H9 (cell line): ENCODE measurements around the gene LIMS1. TPM values are rescaled to one million over a fixed set of nuclear protein-coding genes. Genes with fewer than 3 reads are reported as not detected.
"Not testable (repeated sequence)": the region's sequence is repeated elsewhere in the genome, so short reads cannot be mapped to it uniquely, and the experiment has no call there.

Experiments
- DNase-seq: peaks from one replicate; pipeline ENCODE4 v3.0.0-alpha.2; 2017
- H2AFZ ChIP-seq: one replicate; pipeline ENCODE4 v1.6.1; 2013; ENCODE audit warnings: mild to moderate bottlenecking, low read length, control low read depth, moderate library complexity
- H2AK5ac ChIP-seq: 2 replicates; pipeline ENCODE4 v1.6.1; 2013; ENCODE audit warnings: low read length, control low read depth, mixed read lengths; ENCODE audit not compliant: insufficient read length
- H2BK120ac ChIP-seq: one replicate; pipeline ENCODE4 v1.6.1; 2013; ENCODE audit warnings: low read depth, mild to moderate bottlenecking, low read length, control low read depth, inconsistent platforms; ENCODE audit not compliant: poor library complexity, severe bottlenecking
- H2BK12ac ChIP-seq: 2 replicates; pipeline ENCODE4 v1.6.1; 2013; ENCODE audit warnings: low read length, control low read depth, mixed read lengths, low read depth; ENCODE audit not compliant: insufficient read length
- H2BK15ac ChIP-seq: 2 replicates; pipeline ENCODE4 v1.6.1; 2013; ENCODE audit warnings: low read depth, low read length, control low read depth
- H2BK20ac ChIP-seq: one replicate; pipeline ENCODE4 v1.6.1; 2013; ENCODE audit warnings: low read depth, mild to moderate bottlenecking, low read length, control low read depth, inconsistent platforms; ENCODE audit not compliant: poor library complexity, severe bottlenecking
- H2BK5ac ChIP-seq: 2 replicates; pipeline ENCODE4 v1.6.1; 2013; ENCODE audit warnings: low read length, control low read depth, mixed read lengths; ENCODE audit not compliant: insufficient read length
- H3K14ac ChIP-seq: 2 replicates; pipeline ENCODE4 v1.6.1; 2013; ENCODE audit warnings: low read length, control low read depth; ENCODE audit not compliant: insufficient read depth
- H3K18ac ChIP-seq: 2 replicates; pipeline ENCODE4 v1.6.1; 2013; ENCODE audit warnings: low read depth, mild to moderate bottlenecking, mixed read lengths, low read length, control low read depth; ENCODE audit not compliant: insufficient read length
- H3K23ac ChIP-seq: 2 replicates; pipeline ENCODE4 v1.6.1; 2013; ENCODE audit warnings: low read length, control low read depth, mixed read lengths, low read depth; ENCODE audit not compliant: insufficient read length
- H3K23me2 ChIP-seq: 2 replicates; pipeline ENCODE4 v1.6.1; 2013; ENCODE audit warnings: low read depth, mild to moderate bottlenecking, mixed read lengths, low read length, control low read depth; ENCODE audit not compliant: insufficient read length, poor library complexity, severe bottlenecking
- H3K27ac ChIP-seq: 2 replicates; pipeline ENCODE4 v1.5.1; 2013; ENCODE audit warnings: low read length, control low read depth, mixed read lengths, low read depth; ENCODE audit not compliant: insufficient read length
- H3K27me3 ChIP-seq: 2 replicates; pipeline ENCODE4 v1.6.1; 2013; ENCODE audit warnings: low read length, control low read depth, inconsistent platforms; ENCODE audit not compliant: insufficient read depth
- H3K4ac ChIP-seq: 2 replicates; pipeline ENCODE4 v1.6.1; 2013; ENCODE audit warnings: low read depth, mild to moderate bottlenecking, control low read depth, inconsistent platforms, low read length, moderate library complexity
- H3K4me1 ChIP-seq: 2 replicates; pipeline ENCODE4 v1.6.1; 2013; ENCODE audit warnings: low read length, control low read depth, inconsistent platforms; ENCODE audit not compliant: insufficient read depth
- H3K4me2 ChIP-seq: 2 replicates; pipeline ENCODE4 v1.6.1; 2013; ENCODE audit warnings: low read length, control low read depth, mixed read lengths; ENCODE audit not compliant: insufficient read length, insufficient read depth
- H3K56ac ChIP-seq: 2 replicates; pipeline ENCODE4 v1.6.1; 2013; ENCODE audit warnings: low read depth, mild to moderate bottlenecking, mixed read lengths, low read length, control low read depth; ENCODE audit not compliant: insufficient read length
- H3K79me1 ChIP-seq: 2 replicates; pipeline ENCODE4 v1.6.1; 2013; ENCODE audit warnings: low read depth, mild to moderate bottlenecking, moderate library complexity, low read length, control low read depth, inconsistent platforms; ENCODE audit not compliant: insufficient read depth, poor library complexity, severe bottlenecking
- H3K79me2 ChIP-seq: 2 replicates; pipeline ENCODE4 v1.6.1; 2013; ENCODE audit warnings: low read length, control low read depth, inconsistent platforms; ENCODE audit not compliant: insufficient read depth
- H3K9ac ChIP-seq: 2 replicates; pipeline ENCODE4 v1.6.1; 2013; ENCODE audit warnings: low read length, control low read depth, mixed read lengths; ENCODE audit not compliant: insufficient read length; ENCODE audit errors: extremely low read depth
- H3K9me3 ChIP-seq: one replicate; pipeline ENCODE4 v1.6.1; 2013; ENCODE audit warnings: low read depth, low read length, inconsistent platforms; ENCODE audit not compliant: control insufficient read depth
- H3T11ph ChIP-seq: one replicate; pipeline ENCODE4 v1.6.1; 2013; ENCODE audit warnings: mild to moderate bottlenecking, low read length, control low read depth, inconsistent platforms
- H4K20me1 ChIP-seq: one replicate; pipeline ENCODE4 v1.6.1; 2013; ENCODE audit not compliant: control insufficient read depth, insufficient read length, insufficient read depth
- H4K5ac ChIP-seq: 2 replicates; pipeline ENCODE4 v1.6.1; 2013; ENCODE audit warnings: low read depth, mild to moderate bottlenecking, mixed read lengths, low read length, control low read depth; ENCODE audit not compliant: insufficient read length
- H4K8ac ChIP-seq: replicated peaks from 2 replicates; pipeline ENCODE4 v1.6.1; 2013; ENCODE audit warnings: low read length, control low read depth, mixed read lengths, low read depth; ENCODE audit not compliant: insufficient read length
- H4K91ac ChIP-seq: 2 replicates; pipeline ENCODE4 v1.6.1; 2013; ENCODE audit warnings: low read depth, mild to moderate bottlenecking, moderate library complexity, mixed read lengths, low read length, control low read depth; ENCODE audit not compliant: insufficient read length
- H3K27ac Mint-ChIP-seq, 3 experiments: 2 replicates in 2 of 3; 3 replicates in 1 of 3; pipeline ENCODE4 v1.8.0; 2020 to 2021; ENCODE audit warnings: mixed read lengths in 3 of 3, mild to moderate bottlenecking in 1 of 3, moderate library complexity in 1 of 3
- H3K27me3 Mint-ChIP-seq: 2 replicates; pipeline ENCODE4 v1.8.0; 2021; ENCODE audit warnings: low read depth, mild to moderate bottlenecking, moderate library complexity, mixed read lengths
- H3K36me3 Mint-ChIP-seq, 3 experiments: 2 replicates in 2 of 3; 3 replicates in 1 of 3; pipeline ENCODE4 v1.8.0; 2020 to 2021; ENCODE audit warnings: low read depth in 3 of 3, mixed read lengths in 3 of 3; ENCODE audit not compliant: insufficient read depth in 1 of 3
- H3K4me1 Mint-ChIP-seq, 2 experiments: 2 replicates each; pipeline ENCODE4 v1.8.0; 2020; ENCODE audit warnings: mixed read lengths in 2 of 2
- H3K4me3 Mint-ChIP-seq, 2 experiments: 2 replicates in 1 of 2; 3 replicates in 1 of 2; pipeline ENCODE4 v1.8.0; 2020 to 2021; ENCODE audit warnings: mild to moderate bottlenecking in 2 of 2, mixed read lengths in 2 of 2, moderate library complexity in 1 of 2
- H3K9me3 Mint-ChIP-seq, 2 experiments: 2 replicates in 1 of 2; 3 replicates in 1 of 2; pipeline ENCODE4 v1.8.0; 2020; ENCODE audit warnings: mild to moderate bottlenecking in 2 of 2, mixed read lengths in 2 of 2, moderate library complexity in 1 of 2
- CTCF ChIP-seq: fragments of 200-600 bp; sonication (generic); conservative IDR thresholded peaks from 3 replicates; pipeline ENCODE4 v1.8.0; 2021; ENCODE audit warnings: antibody characterized with exemption, mild to moderate bottlenecking
- WGBS: extraction: QIAGEN DNeasy Blood & Tissue Kit; methylation state at CpG from one replicate; pipeline ENCODE4 v1.1.7; 2013; ENCODE audit warnings: missing lambda C conversion rate, low lambda C conversion rate, mixed read lengths; ENCODE audit not compliant: insufficient read length; ENCODE audit errors: extremely low coverage; 5-methylcytosine and 5-hydroxymethylcytosine counted together
- total RNA-seq: library from RNA; stranded (reverse); gene quantifications from 2 replicates; pipeline ENCODE4 v1.2.1, GENCODE V29; 2021

The LIMS1 gene
- total RNA-seq, 1 experiment from 2014 or later: 37.7 TPM

- Histone ChIP-seq H4K5ac (no peak overlapping the region), H2AK5ac (no peak overlapping the region), H3K23ac (no peak overlapping the region), H3K56ac (no peak overlapping the region), H4K8ac (no peak overlapping the region), H3K79me2 (no peaks in the 10 kb centered on the region), H2BK20ac (no peak overlapping the region), H2BK5ac (no peak overlapping the region), H3K27me3 (no peaks in the 10 kb centered on the region), H3K4ac (no peak overlapping the region), H3K18ac (no peak overlapping the region), H3K79me1 (no peaks in the 10 kb centered on the region), H3K4me2 (no peak overlapping the region), H3K9ac (no peak overlapping the region), H3K4me1 (no peaks in the 10 kb centered on the region), H2AFZ (no peak overlapping the region), H2BK12ac (no peak overlapping the region), H4K91ac (no peak overlapping the region), H3K27ac (no peak overlapping the region), H2BK120ac (no peak overlapping the region), H3K23me2 (no peaks in the 10 kb centered on the region), H3T11ph (no peak overlapping the region), H3K9me3 (no peaks in the 10 kb centered on the region), H4K20me1 (no peaks in the 10 kb centered on the region), H2BK15ac (no peak overlapping the region), H3K14ac (no peak overlapping the region)
- Mint-ChIP-seq H3K4me1 (no peaks in the 10 kb centered on the region), H3K27me3 (no peaks in the 10 kb centered on the region), H3K9me3 (no peaks in the 10 kb centered on the region), H3K27ac (no peak overlapping the region), H3K36me3 (peaks cover 12 to 65% (median 37%) of the 10 kb centered on the region in 3 experiments; a peak in 6 of 7 replicates), H3K4me3 (no peak overlapping the region)
- TF ChIP-seq CTCF: no peak
- no peak for DNase-seq
- WGBS: no CpG with 5 or more reads among the region's 4 CpGs
These were observed 41.9 kb upstream of the LIMS1 start for GRCh38 chr2:108492364-108492763.

GRCh38 chr2:108496167-108496566 lies 38.1 kb upstream of the LIMS1 start:
- not testable (repeated sequence) for H3K18ac ChIP-seq, H3K23ac ChIP-seq, H3K27me3 Mint-ChIP-seq, H3K79me1 ChIP-seq, H2BK5ac ChIP-seq, H4K91ac ChIP-seq, H3K14ac ChIP-seq, H3K4me3 Mint-ChIP-seq, H3K9ac ChIP-seq, H3K9me3 Mint-ChIP-seq, H2BK12ac ChIP-seq, H2AK5ac ChIP-seq, H2BK15ac ChIP-seq, H4K8ac ChIP-seq, H4K5ac ChIP-seq, H2BK120ac ChIP-seq, H3K4me1 ChIP-seq, H3K4me2 ChIP-seq, H3K79me2 ChIP-seq, DNase-seq, H3K56ac ChIP-seq, H3K23me2 ChIP-seq, H3K4me1 Mint-ChIP-seq, H3K9me3 ChIP-seq, H4K20me1 ChIP-seq, H3K27ac ChIP-seq, H3K4ac ChIP-seq, H3K27ac Mint-ChIP-seq, H2AFZ ChIP-seq, H2BK20ac ChIP-seq, H3T11ph ChIP-seq, H3K27me3 ChIP-seq
- no CpG with 5 or more reads among the region's 3 CpGs for WGBS
- H3K36me3 Mint-ChIP-seq: peaks cover 17 to 57% (median 43%) of the 10 kb centered on the region in 3 experiments; a peak in 6 of 7 replicates
